HepG2 (cell line): Measurements from ENCODE around the gene RRP12. TPM values are rescaled to one million over a fixed set of nuclear protein-coding genes. Genes with fewer than 3 reads are reported as not detected.

Experiments used
- GPBP1L1 ChIP-seq: sonication (generic); formaldehyde crosslinking; IDR thresholded peaks from 2 replicates; pipeline ENCODE4 v1.5.0; 2020; ENCODE audit warnings: mild to moderate bottlenecking, missing genetic modification reagents
- KLF12 ChIP-seq: sonication (generic); formaldehyde crosslinking; IDR thresholded peaks from 2 replicates; pipeline ENCODE4 v1.4.0; 2020; ENCODE audit warnings: missing genetic modification reagents, borderline replicate concordance
- MYPOP ChIP-seq: sonication (generic); formaldehyde crosslinking; IDR thresholded peaks from 2 replicates; pipeline ENCODE4 v1.8.1; 2023; ENCODE audit warnings: mild to moderate bottlenecking, moderate library complexity, missing genetic modification reagents
- PHF21A ChIP-seq: sonication (generic); formaldehyde crosslinking; IDR thresholded peaks from 2 replicates; pipeline ENCODE4 v1.5.0; 2020; ENCODE audit warnings: mild to moderate bottlenecking, missing genetic modification reagents
- PRMT3 ChIP-seq: sonication (generic); formaldehyde crosslinking; IDR thresholded peaks from 2 replicates; pipeline ENCODE4 v1.8.1; 2022; ENCODE audit warnings: low read depth, mild to moderate bottlenecking, moderate library complexity, missing genetic modification reagents, borderline replicate concordance
- PTBP1 ChIP-seq: fragments of 200-400 bp; formaldehyde crosslinking; IDR thresholded peaks from 2 replicates; pipeline ENCODE4 v1.6.1; 2018; ENCODE audit warnings: low read length, low read depth; ENCODE audit not compliant: poor library complexity, severe bottlenecking
- SNAI1 ChIP-seq: sonication (generic); formaldehyde crosslinking; IDR thresholded peaks from 2 replicates; pipeline ENCODE4 v1.5.0; 2020; ENCODE audit warnings: mild to moderate bottlenecking, missing genetic modification reagents, borderline replicate concordance
- THRA ChIP-seq: sonication (generic); formaldehyde crosslinking; IDR thresholded peaks from 2 replicates; pipeline ENCODE4 v1.4.0; 2020; ENCODE audit warnings: missing genetic modification reagents, borderline replicate concordance
- TOE1 ChIP-seq: sonication (generic); formaldehyde crosslinking; IDR thresholded peaks from 2 replicates; pipeline ENCODE4 v1.4.0; 2020; ENCODE audit warnings: mild to moderate bottlenecking, missing genetic modification reagents
- ZNF275 ChIP-seq: sonication (generic); formaldehyde crosslinking; IDR thresholded peaks from 2 replicates; pipeline ENCODE4 v1.8.0; 2022; ENCODE audit warnings: missing genetic modification reagents, mild to moderate bottlenecking, inconsistent platforms, borderline replicate concordance
- ZNF329 ChIP-seq: sonication (generic); formaldehyde crosslinking; IDR thresholded peaks from 2 replicates; pipeline ENCODE4 v1.9.0; 2021; ENCODE audit warnings: low read depth, mild to moderate bottlenecking, missing genetic modification reagents
- ZNF335 ChIP-seq: sonication (generic); formaldehyde crosslinking; IDR thresholded peaks from 2 replicates; pipeline ENCODE4 v1.4.0; 2020; ENCODE audit warnings: missing genetic modification reagents
- ZNF343 ChIP-seq: sonication (generic); formaldehyde crosslinking; IDR thresholded peaks from 2 replicates; pipeline ENCODE4 v1.4.0; 2020; ENCODE audit warnings: mild to moderate bottlenecking, missing genetic modification reagents
- polyA plus RNA-seq, 8 experiments: library from polyadenylated mRNA; depleted of rRNA in 3 of 8; stranded (reverse) in 7 of 8; unstranded in 1 of 8; fragments of >200 nt; fragmentation: Illumina TruSeq in 4 of 8; extraction: Trizol in 4 of 8; gene quantifications; 2 replicates each; pipeline versions ENCODE4 v1.2.1 to v1.2.3, GENCODE V29; 2011 to 2016; ENCODE audit warnings: low read depth in 4 of 8, missing spikeins in 1 of 8, mixed read lengths in 1 of 8; ENCODE audit not compliant: insufficient read depth in 1 of 8
- total RNA-seq, 5 experiments: library from RNA; depleted of rRNA; stranded (reverse); fragments of >200 nt; fragmentation: Illumina TruSeq; extraction: Trizol; gene quantifications; 2 replicates each; pipeline ENCODE4 v1.2.3, GENCODE V29; 2016; ENCODE audit warnings: low read depth in 1 of 5
- TF ChIP-seq, protein P1 (sequence below): sonication (generic); formaldehyde crosslinking; IDR thresholded peaks from 2 replicates; pipeline ENCODE4 v1.4.0; 2020; ENCODE audit warnings: low read depth, mild to moderate bottlenecking, missing genetic modification reagents
- TF ChIP-seq, protein P2 (sequence below): sonication (generic); formaldehyde crosslinking; conservative IDR thresholded peaks from 2 replicates; pipeline ENCODE4 v1.4.0; 2020; ENCODE audit warnings: missing genetic modification reagents

Gene RRP12
- total and polyA plus RNA-seq, 2 of the 13 experiments (the other 11 are each of a cell fraction or from before 2014, with no cell fraction given), result 13.2 to 39.4 TPM

DNA sequence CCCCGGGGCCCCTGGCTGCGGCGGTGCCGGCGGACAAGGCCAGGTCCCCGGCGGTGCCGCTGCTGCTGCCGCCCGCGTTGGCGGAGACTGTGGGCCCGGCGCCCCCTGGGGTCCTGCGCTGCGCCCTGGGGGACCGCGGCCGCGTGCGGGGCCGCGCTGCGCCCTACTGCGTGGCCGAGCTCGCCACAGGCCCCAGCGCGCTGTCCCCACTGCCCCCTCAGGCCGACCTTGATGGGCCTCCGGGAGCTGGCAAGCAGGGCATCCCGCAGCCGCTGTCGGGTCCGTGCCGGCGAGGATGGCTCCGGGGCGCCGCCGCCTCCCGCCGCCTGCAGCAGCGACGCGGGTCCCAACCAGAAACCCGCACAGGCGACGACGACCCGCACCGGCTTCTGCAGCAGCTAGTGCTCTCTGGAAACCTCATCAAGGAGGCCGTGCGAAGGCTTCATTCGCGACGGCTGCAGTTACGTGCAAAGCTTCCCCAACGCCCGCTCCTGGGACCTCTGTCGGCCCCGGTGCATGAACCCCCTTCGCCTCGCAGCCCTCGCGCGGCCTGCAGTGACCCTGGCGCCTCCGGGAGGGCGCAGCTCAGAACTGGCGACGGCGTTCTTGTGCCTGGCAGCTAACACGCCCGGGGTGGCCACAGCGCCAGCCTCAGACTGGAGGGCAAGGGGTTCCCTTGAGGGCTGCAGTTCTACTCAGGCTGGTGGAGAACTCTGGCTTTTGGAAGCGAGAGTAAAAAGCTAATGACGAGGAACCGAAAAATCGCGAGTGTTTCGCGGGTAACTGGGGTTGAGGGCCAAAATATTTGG lies 81.3 kb downstream of the RRP12 start (continued):
- TF ChIP-seq PHF21A (CRISPR knock-in tag) (no peak), ZNF335 (CRISPR knock-in tag) (no peak), ZNF329 (peak; percentile 11; the same call in 1 of the 2 replicates), MYPOP (CRISPR knock-in tag) (peak; percentile 96), GPBP1L1 (CRISPR knock-in tag) (no peak), SNAI1 (CRISPR knock-in tag) (no peak), ZNF343 (no peak), TOE1 (CRISPR knock-in tag) (no peak), PTBP1 (no peak), PRMT3 (no peak), KLF12 (CRISPR knock-in tag) (peak; percentile 33; the same call in 1 of the 2 replicates), ZNF275 (CRISPR knock-in tag) (no peak), THRA (CRISPR knock-in tag) (peak; percentile 68; the same call in 1 of the 2 replicates)
- TF ChIP-seq, protein P1, sequence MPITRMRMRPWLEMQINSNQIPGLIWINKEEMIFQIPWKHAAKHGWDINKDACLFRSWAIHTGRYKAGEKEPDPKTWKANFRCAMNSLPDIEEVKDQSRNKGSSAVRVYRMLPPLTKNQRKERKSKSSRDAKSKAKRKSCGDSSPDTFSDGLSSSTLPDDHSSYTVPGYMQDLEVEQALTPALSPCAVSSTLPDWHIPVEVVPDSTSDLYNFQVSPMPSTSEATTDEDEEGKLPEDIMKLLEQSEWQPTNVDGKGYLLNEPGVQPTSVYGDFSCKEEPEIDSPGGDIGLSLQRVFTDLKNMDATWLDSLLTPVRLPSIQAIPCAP (CRISPR knock-in tag), result no peak
- TF ChIP-seq, protein P2, sequence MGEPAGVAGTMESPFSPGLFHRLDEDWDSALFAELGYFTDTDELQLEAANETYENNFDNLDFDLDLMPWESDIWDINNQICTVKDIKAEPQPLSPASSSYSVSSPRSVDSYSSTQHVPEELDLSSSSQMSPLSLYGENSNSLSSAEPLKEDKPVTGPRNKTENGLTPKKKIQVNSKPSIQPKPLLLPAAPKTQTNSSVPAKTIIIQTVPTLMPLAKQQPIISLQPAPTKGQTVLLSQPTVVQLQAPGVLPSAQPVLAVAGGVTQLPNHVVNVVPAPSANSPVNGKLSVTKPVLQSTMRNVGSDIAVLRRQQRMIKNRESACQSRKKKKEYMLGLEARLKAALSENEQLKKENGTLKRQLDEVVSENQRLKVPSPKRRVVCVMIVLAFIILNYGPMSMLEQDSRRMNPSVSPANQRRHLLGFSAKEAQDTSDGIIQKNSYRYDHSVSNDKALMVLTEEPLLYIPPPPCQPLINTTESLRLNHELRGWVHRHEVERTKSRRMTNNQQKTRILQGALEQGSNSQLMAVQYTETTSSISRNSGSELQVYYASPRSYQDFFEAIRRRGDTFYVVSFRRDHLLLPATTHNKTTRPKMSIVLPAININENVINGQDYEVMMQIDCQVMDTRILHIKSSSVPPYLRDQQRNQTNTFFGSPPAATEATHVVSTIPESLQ, result no peak
